Peyer's patch (tissue), 4 donors: ENCODE data around the gene SMG7.

Experiments used
- CTCF ChIP-seq, 6 experiments: fragments of 450-650 bp in 4 of 6; fragments of 200-600 bp in 2 of 6; sonication (generic) in 1 of 6; IDR thresholded peaks; one replicate each; pipeline ENCODE4 v1.5.1; 2017 to 2019; ENCODE audit warnings: antibody characterized with exemption in 6 of 6, mild to moderate bottlenecking in 3 of 6, moderate library complexity in 1 of 6
- POLR2A ChIP-seq, 2 donors: fragments of 450-650 bp; IDR thresholded peaks; one replicate each; pipeline ENCODE4 v1.5.1; 2017; ENCODE audit warnings: antibody characterized with exemption in 2 of 2, mild to moderate bottlenecking in 2 of 2, moderate library complexity in 2 of 2

GRCh38 chr1:183505454-183506089 lies 33.3 kb downstream of the SMG7 start:
- no peak for TF ChIP-seq POLR2A (IDR thresholded peaks at IDR 0.05)
- no peak for TF ChIP-seq CTCF (IDR thresholded peaks at IDR 0.05)
